OCI-LY3 (cell line): ENCODE measurements around the gene C11orf24.

Experiments used
- CTCF ChIP-seq: fragments of 200-600, 300-600 bp; sonication (generic); IDR thresholded peaks from 2 replicates; pipeline ENCODE4 v1.5.1; 2014; ENCODE audit warnings: antibody characterized with exemption, low read length, low read depth
- EZH2phosphoT487 ChIP-seq: fragments of 200-600 bp; shearing (Covaris generic); IDR thresholded peaks from 2 replicates; pipeline ENCODE4 v1.6.1; 2018; ENCODE audit warnings: antibody characterized with exemption, mixed run types, low read depth

GRCh38 chr11:68276861-68277260, 5.1 kb upstream of the C11orf24 start:
- TF ChIP-seq CTCF (no peak), EZH2phosphoT487 (no peak)
